Measurements from ENCODE around the gene PRPF19.

- TF ChIP-seq ZBTB40 (IDR thresholded peaks at IDR 0.05) (no peak), ZBTB40 (CRISPR knock-in tag; IDR thresholded peaks at IDR 0.05) (no peak), ZFX (CRISPR knock-in tag; IDR thresholded peaks at IDR 0.05; ENCODE audit: low read depth) (no peak), SMC3 (IDR thresholded peaks at IDR 0.05; ENCODE audit: low read length) (no peak), REST (IDR thresholded peaks at IDR 0.05; ENCODE audit: borderline replicate concordance in 1 of 2, low read depth in 1 of 2, low read length in 2 of 2) (no peak), POLR2AphosphoS5 (IDR thresholded peaks at IDR 0.05; ENCODE audit: low read depth, low read length) (no peak)
Measured at GRCh38 chr11:60919956-60920355, 13.6 kb upstream of the PRPF19 start.

Data from HepG2 (cell line).